ENCODE results near the gene YJEFN3.

YJEFN3 gene

DNA sequence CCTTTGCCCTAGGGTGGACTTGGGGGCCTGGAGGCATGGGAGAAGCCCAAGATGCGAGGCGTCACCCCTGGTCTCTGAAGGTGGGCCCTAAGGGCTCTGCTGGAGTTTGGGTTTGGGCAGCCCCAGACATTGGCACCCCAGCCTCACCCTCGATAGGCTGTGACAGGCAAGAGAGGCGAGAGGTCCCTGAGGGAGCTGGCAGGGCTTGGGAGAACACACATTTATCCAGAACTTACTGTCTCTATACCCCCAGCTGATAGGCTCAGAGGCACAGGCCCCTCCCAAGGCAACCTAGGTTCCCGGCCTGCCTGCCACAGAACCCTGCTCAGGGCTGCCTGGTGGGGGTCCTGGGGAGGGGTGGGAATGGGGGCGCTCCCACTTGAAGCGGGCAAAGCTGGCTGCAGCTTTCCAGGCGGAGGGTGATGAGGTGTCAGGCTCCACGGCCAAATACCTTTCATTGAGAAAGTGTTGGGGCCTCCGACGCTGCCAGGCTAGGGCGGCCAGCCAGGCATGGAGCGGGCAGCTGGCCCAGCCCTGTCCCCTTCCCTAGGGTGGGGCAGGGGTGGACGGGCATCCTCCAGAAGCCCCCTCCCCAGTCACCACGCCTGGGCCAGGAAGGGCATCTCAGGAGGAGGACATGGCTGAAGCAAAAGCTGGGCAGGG, 19.1 kb downstream of the YJEFN3 start:
- in situ Hi-C loops (cut with HindIII; ENCODE audit: low pct_ligation_motif_present, low pct_unique_long_range_greater_than_20kb, low sequenced_read_pairs), result no loop called here

DNA sequence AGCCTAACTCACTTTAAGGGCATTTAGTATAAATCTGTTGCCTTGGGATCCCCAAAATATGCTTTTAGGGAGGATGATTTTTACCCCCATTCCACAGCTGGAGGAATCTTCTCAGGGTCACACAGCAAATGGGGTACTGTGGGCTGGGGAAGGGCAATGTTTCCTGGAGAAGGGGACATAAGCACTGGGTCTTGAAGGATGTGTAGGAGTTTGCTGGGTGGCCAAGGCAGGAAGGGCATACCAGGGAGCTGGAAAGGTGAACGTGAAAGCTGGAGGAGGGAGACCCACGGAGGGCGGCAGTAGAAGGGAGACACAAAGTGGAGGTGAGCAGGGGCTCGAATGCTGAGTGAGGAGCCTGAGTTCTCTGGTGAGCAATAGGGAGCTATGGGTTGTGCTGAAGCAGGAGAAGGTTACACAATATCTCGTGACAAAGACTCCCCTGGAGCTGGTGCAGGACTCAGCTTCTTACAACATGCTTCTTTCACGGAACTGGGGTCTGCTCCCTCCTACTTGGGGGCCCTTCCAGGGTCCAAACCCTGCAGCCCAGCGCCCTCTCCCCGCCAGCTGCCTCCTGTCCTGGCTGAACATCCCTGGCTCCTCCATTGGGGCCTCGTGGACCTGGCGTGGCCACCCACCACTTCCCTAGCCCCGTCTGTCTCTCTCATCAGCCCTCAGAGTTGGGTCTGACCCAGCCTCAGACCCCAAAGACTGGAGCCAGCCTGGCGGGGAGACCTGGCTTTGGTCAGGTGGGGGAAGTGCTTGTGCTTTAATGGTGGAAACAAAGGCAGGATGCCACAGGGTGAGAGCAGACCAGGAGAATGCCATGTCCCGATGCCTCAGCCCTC, 20.4 kb downstream of the YJEFN3 start:
- no peak for DNase-seq
- in situ Hi-C loops (cut with HindIII; ENCODE audit: low pct_ligation_motif_present, low pct_unique_long_range_greater_than_20kb, low sequenced_read_pairs), result no loop called here

More for the DNA sequence above, 19.1 kb downstream of the YJEFN3 start:
- DNase-seq, result no peak

DNA sequence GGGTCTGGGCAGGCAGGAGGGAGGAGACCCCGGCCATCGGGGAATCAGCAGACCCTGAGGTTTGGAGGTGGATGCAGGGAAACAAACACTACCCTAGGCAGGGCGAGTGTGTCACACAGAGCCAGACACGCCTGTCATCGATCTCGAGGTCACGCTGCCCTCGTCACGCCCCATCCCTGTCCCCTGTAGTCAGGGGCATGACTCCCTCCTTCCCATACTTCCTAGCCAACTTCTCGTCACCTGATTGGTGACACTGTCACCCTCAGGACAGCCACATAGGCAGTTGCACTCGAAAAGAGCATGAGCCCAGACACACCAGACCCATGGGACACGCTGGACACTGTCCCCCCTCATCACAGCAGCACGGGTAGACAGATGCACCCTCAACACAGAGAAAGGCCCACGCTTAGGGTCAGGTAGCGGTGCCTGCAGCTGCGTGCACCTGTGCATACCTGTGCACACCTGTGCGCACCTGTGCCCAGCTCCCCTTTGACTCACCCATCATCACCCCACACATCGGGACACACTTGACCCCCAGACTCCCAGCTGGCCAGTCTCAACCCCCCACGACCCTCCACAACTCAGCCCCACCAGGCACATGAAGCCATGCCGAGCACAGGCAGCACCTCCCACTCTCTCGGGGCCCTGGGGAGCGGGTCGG, 21.2 kb downstream of the YJEFN3 start:
- in situ Hi-C loops (cut with HindIII; ENCODE audit: low pct_ligation_motif_present, low pct_unique_long_range_greater_than_20kb, low sequenced_read_pairs), result no loop called here
- no peak for DNase-seq

DNA sequence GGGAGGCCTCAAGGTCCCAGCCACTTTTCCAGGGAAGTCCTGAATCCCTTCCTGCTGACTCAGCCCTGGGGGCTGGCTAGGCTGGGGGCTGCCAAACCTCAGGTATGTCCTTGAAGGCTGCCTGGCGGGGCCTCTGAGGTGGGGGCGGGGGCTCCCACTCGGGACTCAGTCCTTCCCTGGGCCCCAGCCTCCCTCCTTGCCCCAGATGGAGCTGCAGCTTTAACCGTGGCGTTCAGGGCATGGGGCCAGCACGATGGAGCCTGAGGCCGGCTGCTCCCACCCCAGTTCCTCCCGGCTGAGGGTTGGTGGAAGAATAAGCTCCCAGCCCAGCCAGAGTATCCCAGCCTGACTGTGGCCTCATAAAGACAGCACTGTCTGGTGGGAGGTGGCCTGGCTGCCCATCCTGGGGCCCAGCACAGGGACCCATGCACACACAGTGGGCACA, 21.8 kb downstream of the YJEFN3 start:
- no peak for DNase-seq
- in situ Hi-C loops (cut with HindIII; ENCODE audit: low pct_ligation_motif_present, low pct_unique_long_range_greater_than_20kb, low sequenced_read_pairs), result no loop called here

DNA sequence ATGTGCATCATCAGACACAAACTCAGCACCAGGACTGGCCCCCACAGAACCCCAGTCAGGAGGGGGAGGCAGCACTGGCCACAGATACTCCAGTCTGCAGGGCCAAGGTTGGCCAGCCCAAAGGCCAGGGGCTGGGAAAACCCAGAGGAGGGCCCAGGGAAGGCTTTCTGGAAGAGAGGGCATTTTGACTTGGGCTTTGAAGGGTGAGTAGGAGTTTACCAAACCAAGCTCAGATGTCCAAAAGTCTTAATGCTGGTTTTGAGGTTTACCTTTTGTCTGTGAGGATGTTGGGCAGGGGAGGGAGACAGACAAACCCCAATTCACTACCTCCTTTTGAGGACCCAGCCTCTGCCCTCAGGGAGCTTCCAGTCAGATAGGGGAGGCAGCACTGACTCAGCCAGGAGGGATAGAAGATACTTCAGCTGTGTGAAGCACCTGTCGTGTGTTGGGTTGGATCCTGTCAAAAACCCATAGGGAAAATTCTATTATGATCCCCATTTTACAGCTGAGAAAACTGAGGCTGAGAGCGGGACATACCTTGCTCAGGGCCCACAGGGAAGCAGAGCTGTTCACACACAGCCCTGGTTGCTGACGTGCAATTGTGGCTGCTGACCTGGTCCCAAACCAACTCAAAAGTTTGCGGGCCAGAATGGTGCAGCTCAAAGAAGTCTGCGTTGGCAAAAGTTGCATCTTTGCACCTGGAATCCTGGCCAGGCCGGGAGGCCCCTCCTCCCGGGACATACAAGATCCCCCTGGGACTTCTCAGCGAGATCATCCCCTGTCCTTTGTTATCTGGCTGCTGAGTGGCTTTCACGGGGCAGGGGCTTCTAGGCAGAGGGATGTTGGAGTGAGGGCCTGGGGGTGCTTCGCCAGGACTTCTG, 22.5 kb downstream of the YJEFN3 start:
- in situ Hi-C loops (cut with HindIII; ENCODE audit: low pct_ligation_motif_present, low pct_unique_long_range_greater_than_20kb, low sequenced_read_pairs), result no loop called here
- no peak for DNase-seq

DNA sequence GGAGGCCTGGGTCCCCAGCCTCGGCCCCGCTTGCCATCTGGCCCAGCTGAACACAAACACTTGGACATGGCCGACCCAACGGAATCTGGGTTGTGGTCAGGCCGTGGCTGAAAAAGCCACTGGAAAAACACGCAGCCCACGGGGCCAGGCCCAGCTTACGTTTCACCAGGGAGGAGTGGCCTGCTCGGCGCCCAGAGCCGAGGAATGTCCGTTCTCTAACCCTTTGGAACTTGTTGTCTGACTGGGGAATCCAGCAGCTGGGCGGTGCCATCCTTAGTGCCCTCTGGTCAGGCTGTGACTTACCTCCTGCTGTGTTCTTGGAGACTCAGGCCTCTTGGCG, 23.1 kb downstream of the YJEFN3 start:
- in situ Hi-C loops (cut with HindIII; ENCODE audit: low pct_ligation_motif_present, low pct_unique_long_range_greater_than_20kb, low sequenced_read_pairs), result no loop called here
- no peak for DNase-seq

DNA sequence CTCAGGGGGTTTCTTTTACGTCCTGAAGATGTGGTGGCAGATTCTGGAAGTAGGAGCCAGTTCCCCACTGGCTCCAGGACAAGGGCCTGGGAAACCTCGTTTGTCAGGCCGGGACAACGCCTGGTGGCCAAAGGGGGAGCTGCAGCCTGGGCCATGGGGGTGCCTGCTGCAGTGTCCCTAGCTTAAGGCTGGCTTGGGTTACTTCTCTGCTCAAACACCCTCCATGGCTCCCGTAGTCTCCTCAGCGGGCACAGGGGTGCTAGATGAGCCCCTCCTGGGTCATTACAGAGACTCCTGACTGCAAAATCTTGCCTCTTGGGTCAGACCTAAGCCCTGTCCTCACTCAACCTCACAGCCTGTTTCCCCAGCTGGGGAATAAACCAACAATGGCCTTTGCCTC, 24.1 kb downstream of the YJEFN3 start:
- in situ Hi-C loops (cut with HindIII; ENCODE audit: low pct_ligation_motif_present, low pct_unique_long_range_greater_than_20kb, low sequenced_read_pairs), result no loop called here
- peak; percentile 25 for DNase-seq

DNA sequence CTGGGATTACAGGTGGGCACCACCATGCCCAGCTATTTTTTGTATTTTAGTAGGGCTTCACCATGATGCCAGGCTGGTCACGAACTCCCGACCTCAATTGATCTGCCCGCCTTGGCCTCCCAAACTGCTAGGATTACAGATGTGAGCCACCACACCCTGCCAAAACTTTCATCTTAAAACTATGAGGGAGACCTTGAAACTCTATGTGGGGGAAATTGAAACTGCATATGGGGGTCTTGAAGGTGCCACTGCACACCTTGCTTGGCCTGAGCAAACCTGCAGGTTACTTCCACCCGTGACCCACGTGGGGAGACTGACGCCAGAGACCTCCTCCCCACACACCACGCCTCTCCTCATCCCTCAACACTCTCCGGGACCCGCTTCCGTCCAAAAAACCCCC, 25.0 kb downstream of the YJEFN3 start:
- DNase-seq, result no peak
- in situ Hi-C loops (cut with HindIII; ENCODE audit: low pct_ligation_motif_present, low pct_unique_long_range_greater_than_20kb, low sequenced_read_pairs), result no loop called here

DNA sequence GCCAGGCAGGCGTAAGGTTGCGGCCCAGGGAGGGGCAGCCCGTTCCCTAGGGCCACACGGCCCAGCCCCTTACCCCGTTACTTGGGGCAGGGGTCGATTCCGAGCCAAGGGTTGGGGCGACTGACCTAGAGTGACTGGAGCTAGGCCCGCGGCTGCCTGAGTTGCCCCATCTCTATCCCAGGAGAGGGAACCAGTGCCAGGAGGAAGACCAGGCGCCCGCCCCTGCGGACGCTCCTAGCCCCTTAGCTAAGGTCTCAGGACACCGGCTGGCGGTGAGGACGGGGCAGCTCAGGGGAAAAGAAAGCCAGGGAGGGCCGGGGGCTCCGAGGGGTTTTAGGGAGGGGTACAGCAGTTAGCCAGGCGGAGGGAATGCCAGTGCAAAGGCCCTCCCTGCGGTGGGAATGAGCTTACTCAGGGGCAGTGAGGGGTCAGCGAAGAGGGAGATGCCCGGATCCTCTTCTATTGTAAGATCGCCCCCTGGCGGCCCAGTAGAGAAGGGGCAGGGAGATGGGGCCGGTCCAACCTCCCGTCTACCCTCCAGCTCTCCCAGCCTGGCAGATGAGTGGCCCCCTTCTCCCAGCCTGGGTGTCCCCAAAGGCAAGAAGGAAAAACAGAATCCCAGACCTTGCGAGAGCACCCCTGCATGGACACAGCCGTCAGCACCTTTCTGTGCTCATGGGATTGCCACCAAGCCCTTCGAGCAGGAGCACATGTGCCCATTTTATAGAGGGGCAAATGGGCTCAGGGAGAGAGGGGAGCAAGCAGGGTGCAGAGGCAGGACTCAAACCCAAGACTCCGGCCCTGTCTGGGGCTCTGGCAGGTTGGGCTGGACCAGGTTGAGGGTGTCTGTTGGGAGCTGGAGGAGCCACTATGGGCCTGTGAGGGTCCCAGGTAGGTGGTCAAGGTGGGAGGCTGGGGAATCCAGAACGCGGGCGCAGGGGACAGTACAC, 25.6 kb downstream of the YJEFN3 start:
- peak; percentile 32 for DNase-seq
- in situ Hi-C loops (cut with HindIII; ENCODE audit: low pct_ligation_motif_present, low pct_unique_long_range_greater_than_20kb, low sequenced_read_pairs), result no loop called here

DNA sequence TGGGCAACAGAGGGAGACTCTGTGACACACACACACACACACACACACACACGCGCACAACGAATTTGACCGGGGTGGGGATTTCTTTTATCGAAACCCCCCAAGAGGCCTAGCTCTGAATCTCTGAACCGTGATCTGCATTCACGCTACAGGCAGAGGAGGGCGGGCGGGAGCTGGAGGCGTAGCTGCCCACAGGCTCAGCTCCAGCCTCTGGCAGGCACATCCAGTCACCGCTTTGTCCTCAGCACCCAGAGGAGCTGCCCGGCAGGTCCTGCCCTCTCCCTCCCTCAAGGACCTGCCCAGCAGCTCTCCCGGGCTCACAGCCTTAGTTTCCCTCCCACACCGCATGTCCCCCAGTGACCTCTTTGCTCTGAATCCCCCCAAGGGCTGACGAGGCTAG, 29.3 kb downstream of the YJEFN3 start:
- DNase-seq, result no peak
- in situ Hi-C loops (cut with HindIII; ENCODE audit: low pct_ligation_motif_present, low pct_unique_long_range_greater_than_20kb, low sequenced_read_pairs), result no loop called here

DNA sequence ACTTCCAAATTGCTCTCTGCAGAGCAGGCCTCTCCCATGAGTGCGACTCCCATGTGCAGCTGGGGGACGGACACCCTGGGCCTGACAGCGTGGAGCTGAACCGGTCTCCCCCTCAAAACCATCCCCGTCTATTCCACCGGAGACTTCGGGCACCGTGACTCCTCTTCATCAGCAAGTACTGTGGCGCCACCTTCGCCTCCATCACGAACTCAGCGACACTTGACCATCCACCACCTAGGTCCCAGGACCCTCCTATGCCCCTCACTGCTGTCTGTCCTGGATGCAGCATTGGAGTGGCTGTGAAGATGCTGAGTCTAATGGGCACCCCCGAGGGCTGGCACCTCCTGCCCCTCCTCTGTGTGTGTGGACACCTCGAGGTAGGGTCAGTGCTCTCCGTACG, 29.9 kb downstream of the YJEFN3 start:
- in situ Hi-C loops (cut with HindIII; ENCODE audit: low pct_ligation_motif_present, low pct_unique_long_range_greater_than_20kb, low sequenced_read_pairs), result no loop called here
- DNase-seq, result no peak

DNA sequence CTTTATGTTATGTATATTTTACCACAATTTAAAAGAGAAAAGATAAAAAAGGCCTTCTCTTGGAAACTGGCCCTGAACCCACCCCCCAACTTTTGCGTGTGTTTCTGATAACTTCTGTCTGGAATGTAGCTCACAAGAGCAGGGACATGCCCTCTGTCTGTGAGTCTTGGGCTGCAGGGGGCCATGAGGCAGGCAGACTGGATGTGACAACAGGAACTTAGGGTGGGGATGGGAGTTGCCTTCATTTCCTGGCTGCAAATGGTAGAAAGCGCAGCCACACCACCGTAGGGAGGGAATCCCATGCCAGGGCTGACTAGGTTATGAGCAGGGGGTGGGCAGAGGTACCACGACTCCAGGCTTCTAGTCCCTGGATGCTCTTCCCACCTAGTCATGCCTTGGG, 31.2 kb downstream of the YJEFN3 start:
- DNase-seq, result no peak
- in situ Hi-C loops (cut with HindIII; ENCODE audit: low pct_ligation_motif_present, low pct_unique_long_range_greater_than_20kb, low sequenced_read_pairs), result no loop called here

DNA sequence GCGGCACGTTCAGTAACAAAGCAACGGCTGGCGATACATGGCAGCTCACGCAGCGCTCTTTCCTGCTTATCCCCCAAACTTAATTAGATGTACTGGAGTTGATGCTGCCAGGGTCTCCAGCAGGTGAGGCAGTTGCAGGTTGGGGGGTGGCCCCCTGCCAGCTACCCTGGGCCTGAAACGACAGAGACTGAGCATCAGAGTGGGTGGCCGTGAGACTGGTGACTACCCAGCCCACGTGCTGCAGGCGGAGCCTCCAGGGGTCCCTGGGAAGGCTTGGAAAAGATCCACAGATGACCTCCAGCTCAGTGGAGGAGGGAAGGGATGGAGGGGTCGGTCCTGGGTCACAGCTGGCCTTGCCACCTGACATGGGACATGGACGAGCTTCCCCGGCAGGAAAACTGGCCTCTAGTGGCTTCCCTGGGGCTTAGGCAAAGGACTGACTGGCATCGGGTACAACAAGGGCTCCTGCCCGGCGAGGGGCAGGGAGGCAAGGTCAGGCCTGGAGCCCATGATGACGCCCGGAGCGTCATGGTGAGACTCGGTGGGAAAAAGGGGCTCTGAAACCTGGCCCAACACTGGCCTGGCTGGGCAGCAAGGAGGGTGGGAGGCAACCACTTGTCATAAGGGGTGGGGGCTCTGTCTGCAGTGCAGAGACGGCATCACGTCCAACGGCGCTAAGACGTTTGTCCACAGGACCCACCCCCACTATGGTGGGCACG, 33.4 kb downstream of the YJEFN3 start:
- in situ Hi-C loops (cut with HindIII; ENCODE audit: low pct_ligation_motif_present, low pct_unique_long_range_greater_than_20kb, low sequenced_read_pairs), result no loop called here
- DNase-seq, result no peak

DNA sequence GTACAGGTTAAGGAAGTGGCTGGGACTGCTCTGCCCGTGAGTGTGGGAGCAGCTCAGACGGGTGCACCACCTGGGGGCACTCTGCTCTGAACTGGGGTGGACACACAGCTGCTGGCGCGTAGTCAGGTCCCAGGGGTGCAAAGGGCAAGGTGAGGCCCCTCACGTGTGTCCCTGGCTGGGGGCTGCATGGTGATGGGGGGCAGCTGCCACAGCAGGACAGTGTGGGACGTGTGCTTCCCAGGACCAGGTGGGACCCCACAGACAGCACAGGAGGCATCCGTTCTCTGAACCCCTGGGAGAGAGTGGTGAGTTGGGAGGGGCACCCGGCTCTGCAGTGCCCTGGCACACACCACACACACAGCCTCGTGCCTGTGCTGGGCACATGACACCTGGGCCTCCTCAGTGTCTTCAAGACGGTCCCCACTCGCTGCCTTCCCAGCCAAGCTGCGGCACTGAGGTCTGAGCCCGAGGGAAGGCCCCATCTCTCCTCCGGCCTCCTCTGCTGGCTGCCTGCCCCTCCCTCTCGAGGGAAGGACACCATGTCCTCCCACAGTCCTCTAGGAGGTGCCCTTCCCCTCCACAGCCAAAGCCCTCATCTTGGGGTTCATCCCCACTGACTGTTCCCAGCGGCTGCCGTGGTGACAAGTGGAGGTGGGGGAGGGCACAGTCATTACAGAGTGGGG, 34.1 kb downstream of the YJEFN3 start:
- in situ Hi-C loops (cut with HindIII; ENCODE audit: low pct_ligation_motif_present, low pct_unique_long_range_greater_than_20kb, low sequenced_read_pairs), result no loop called here
- no peak for DNase-seq

DNA sequence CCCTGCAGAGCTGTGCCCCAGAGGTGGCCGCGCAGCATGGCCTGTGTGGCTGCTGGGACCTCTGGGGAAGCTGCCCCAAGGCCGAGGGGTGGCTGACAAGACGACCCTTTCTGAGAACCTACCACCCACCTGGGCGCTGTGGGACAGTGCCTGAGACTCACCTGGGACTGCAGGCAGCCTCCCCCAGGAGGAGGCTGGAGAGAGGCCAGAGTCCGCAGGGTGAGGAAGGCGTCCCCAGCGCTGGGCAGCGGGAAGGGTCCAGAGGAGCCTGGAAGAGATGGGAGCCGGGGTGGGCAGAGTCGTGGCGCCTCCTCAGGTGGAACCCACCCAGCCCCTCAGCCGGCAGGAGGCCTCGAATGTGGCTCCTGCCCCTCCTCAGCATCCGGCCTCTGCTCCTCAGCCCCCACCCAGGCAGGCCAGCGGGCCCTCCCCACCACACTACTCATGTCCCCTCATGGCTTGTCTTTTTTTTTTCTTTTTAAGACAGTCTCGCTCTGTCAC, 34.7 kb downstream of the YJEFN3 start:
- DNase-seq, result no peak
- in situ Hi-C loops (cut with HindIII; ENCODE audit: low pct_ligation_motif_present, low pct_unique_long_range_greater_than_20kb, low sequenced_read_pairs), result no loop called here

DNA sequence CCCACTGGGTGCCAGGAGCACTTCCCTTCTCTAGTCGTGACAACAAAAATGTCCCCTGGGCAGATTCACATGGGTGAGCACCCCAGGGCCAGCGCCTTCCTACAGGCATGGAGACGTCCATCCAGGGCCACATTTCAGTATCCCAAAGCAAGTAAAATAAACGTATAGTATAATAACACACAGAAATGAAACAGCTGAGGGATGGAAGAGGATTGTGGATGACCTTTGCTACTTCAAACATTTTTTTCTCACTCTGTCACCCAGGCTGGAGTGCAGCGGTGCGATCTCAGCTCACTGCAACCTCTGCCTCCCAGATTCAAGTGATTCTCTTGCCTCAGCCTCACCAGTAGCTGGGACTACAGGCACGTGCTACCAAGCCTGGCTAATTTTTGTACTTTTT, 37.6 kb downstream of the YJEFN3 start:
- in situ Hi-C loops (cut with HindIII; ENCODE audit: low pct_ligation_motif_present, low pct_unique_long_range_greater_than_20kb, low sequenced_read_pairs), result no loop called here
- no peak for DNase-seq

DNA sequence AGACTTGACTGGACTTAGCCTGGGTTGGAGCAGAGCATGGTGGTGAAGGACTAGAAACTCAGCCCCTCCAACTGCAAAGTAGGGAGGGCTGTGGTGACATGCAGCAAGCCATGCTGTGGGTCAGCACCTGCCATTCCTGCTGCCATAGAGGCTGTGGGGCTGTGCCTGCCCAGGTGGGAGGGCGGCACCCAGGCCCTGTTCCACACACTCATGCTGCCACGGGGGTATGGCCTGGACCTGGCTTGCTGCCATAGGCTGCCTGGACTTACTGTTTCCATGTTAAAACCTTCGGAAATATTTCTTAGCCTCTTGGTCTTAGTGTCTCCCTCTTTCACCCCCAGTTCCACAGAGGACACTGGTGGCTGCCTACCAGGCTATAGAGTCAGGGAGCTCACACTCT, 38.7 kb downstream of the YJEFN3 start:
- in situ Hi-C loops (cut with HindIII; ENCODE audit: low pct_ligation_motif_present, low pct_unique_long_range_greater_than_20kb, low sequenced_read_pairs), result no loop called here
- DNase-seq, result no peak

Data from ACHN (cell line).